GM19025 (cell line): Measurements from ENCODE around the gene EIF4E2.
A peak's percentile ranks its signal among the peaks of the same experiment; 100 is the strongest.

ENCODE experiments used
- ATAC-seq: cut with Tn5 transposase; IDR thresholded peaks from one replicate; pipeline ENCODE4 v1.9.1; 2021; ENCODE audit warnings: mild to moderate bottlenecking, low read depth, moderate library complexity; ENCODE audit not compliant: unreplicated experiment

The EIF4E2 gene

GRCh38 chr2:232535761-232536530 is 14.5 kb upstream of the EIF4E2 start:
- no peak for ATAC-seq

GRCh38 chr2:232537079-232537478 is 13.4 kb upstream of the EIF4E2 start:
- ATAC-seq, result no peak

GRCh38 chr2:232537499-232537898 is 13.0 kb upstream of the EIF4E2 start:
- ATAC-seq, result no peak

- ATAC-seq, result no peak
Observed at GRCh38 chr2:232538671-232539070, 11.8 kb upstream of the EIF4E2 start.

GRCh38 chr2:232539298-232540231 is 10.9 kb upstream of the EIF4E2 start, which contains the start of gene CHRNG:
Gene CHRNG (plus strand): TSS chr2:232539692. CDS start chr2:232539748, 56 bp downstream.
- no peak for ATAC-seq

GRCh38 chr2:232540441-232541041 is 9.9 kb upstream of the EIF4E2 start:
- no peak for ATAC-seq

GRCh38 chr2:232541195-232541960 is 9.1 kb upstream of the EIF4E2 start:
- no peak for ATAC-seq

- ATAC-seq, result no peak
Observed at GRCh38 chr2:232541961-232542714, 8.4 kb upstream of the EIF4E2 start.

GRCh38 chr2:232542715-232543467 is 7.6 kb upstream of the EIF4E2 start:
- no peak for ATAC-seq

- ATAC-seq, result no peak
Observed at GRCh38 chr2:232543491-232543890, 7.0 kb upstream of the EIF4E2 start.

GRCh38 chr2:232543928-232544631 is 6.4 kb upstream of the EIF4E2 start:
- ATAC-seq, result no peak

GRCh38 chr2:232544674-232545073 is 5.8 kb upstream of the EIF4E2 start:
- ATAC-seq, result no peak

GRCh38 chr2:232545511-232546375 is 4.7 kb upstream of the EIF4E2 start:
- ATAC-seq, result no peak

- ATAC-seq, result no peak
Observed at GRCh38 chr2:232547991-232548390, 2.5 kb upstream of the EIF4E2 start.

- peak; percentile 31 for ATAC-seq
Observed at GRCh38 chr2:232549655-232550353, 685 bp upstream of the EIF4E2 start.

GRCh38 chr2:232551250-232551638 is 755 bp downstream of the EIF4E2 start:
- ATAC-seq, result no peak

GRCh38 chr2:232551776-232552175 is 1.3 kb downstream of the EIF4E2 start:
- ATAC-seq, result no peak
